SK-N-MC (cell line): ENCODE results near the gene CRTC3.

ENCODE experiments used
- EZH2 ChIP-seq: fragments of 200-600 bp; sonication (generic); IDR thresholded peaks from one replicate; pipeline ENCODE4 v1.6.1; 2017; ENCODE audit warnings: antibody characterized with exemption
- POLR2AphosphoS5 ChIP-seq: IDR thresholded peaks from 2 replicates; pipeline ENCODE4 v1.6.1; 2012; ENCODE audit warnings: mild to moderate bottlenecking, low read depth, low read length, borderline replicate concordance

GRCh38 chr15:90647326-90647725 is 117.6 kb downstream of the CRTC3 start:
- TF ChIP-seq POLR2AphosphoS5 (no peak), EZH2 (no peak)
